ENCODE results near the gene SLC44A1. TPM values are rescaled to one million over a fixed set of nuclear protein-coding genes. Genes with fewer than 3 reads are reported as not detected.

Gene SLC44A1
- polyA plus RNA-seq, 3 donors: 6.9 to 52.1 (median 46.5) TPM

GRCh38 chr9:105345626-105346025 lies 101.2 kb downstream of the SLC44A1 start:
- no CpG with 5 or more reads among the region's 1 CpG for WGBS (ENCODE audit: insufficient coverage)

GRCh38 chr9:105346273-105346672 lies 101.8 kb downstream of the SLC44A1 start:
- DNase-seq: no peak
- Histone ChIP-seq H3K4me3 (replicated peaks in 1 of 3; ENCODE audit: low read depth in 2 of 3, low read length in 3 of 3) (no peak overlapping the region), H3K4me2 (replicated peaks; ENCODE audit: extremely low read depth, low read length, poor library complexity, severe bottlenecking) (no peak overlapping the region), H3K27me3 (ENCODE audit: control insufficient read depth in 2 of 2, insufficient read depth in 2 of 2, low read length in 2 of 2) (no peaks in the 10 kb centered on the region), H4K20me1 (ENCODE audit: insufficient read depth, low read length) (no peaks in the 10 kb centered on the region), H3K36me3 (replicated peaks in 1 of 2; ENCODE audit: control insufficient read depth in 1 of 2, insufficient read depth in 2 of 2, low read length in 2 of 2) (peaks cover 12 to 37% of the 10 kb centered on the region in 2 donors), H2AFZ (ENCODE audit: insufficient read depth, low read depth, low read length, poor library complexity, severe bottlenecking) (no peak overlapping the region), H3K9me3 (replicated peaks in 1 of 2; ENCODE audit: control insufficient read depth in 1 of 2, insufficient read depth in 1 of 2, low read length in 2 of 2) (no peaks in the 10 kb centered on the region), H3K79me2 (ENCODE audit: insufficient read depth, low read length) (no peaks in the 10 kb centered on the region), H3K4me1 (ENCODE audit: control insufficient read depth in 1 of 2, insufficient read depth in 2 of 2, low read length in 2 of 2) (no peaks in the 10 kb centered on the region), H3K27ac (ENCODE audit: low read depth in 1 of 2, low read length in 2 of 2) (no peak overlapping the region), H3K9ac (ENCODE audit: insufficient read depth, low read length, poor library complexity, severe bottlenecking) (no peak overlapping the region)
- no peaks in the 10 kb centered on the region for H3K27me3 Mint-ChIP-seq (ENCODE audit: low read depth in 3 of 3)
- no peaks in the 10 kb centered on the region for H3K9me3 Mint-ChIP-seq
- no peak overlapping the region for H3K4me3 Mint-ChIP-seq
- intact Hi-C loops (cut with micrococcal nuclease): no loop called here
- peaks cover 23 to 31% of the 10 kb centered on the region in 2 donors for H3K36me3 Mint-ChIP-seq
- no peak for TF ChIP-seq CTCF (IDR thresholded peaks at IDR 0.05)
- WGBS (ENCODE audit: insufficient coverage): 83% methylated on average over 2 of the region's 2 CpGs
- H3K27ac Mint-ChIP-seq: no peak overlapping the region
- peaks cover 9% of the 10 kb centered on the region for H3K4me1 Mint-ChIP-seq

More at GRCh38 chr9:105345626-105346025, 101.2 kb downstream of the SLC44A1 start:
- no peak overlapping the region for H3K4me2 ChIP-seq (replicated peaks; ENCODE audit: extremely low read depth, low read length, poor library complexity, severe bottlenecking)
- H3K36me3 Mint-ChIP-seq: peaks cover 21 to 26% of the 10 kb centered on the region in 2 donors
- H3K27me3 Mint-ChIP-seq (ENCODE audit: low read depth in 3 of 3): no peaks in the 10 kb centered on the region
- H3K36me3 ChIP-seq (replicated peaks in 1 of 2; ENCODE audit: control insufficient read depth in 1 of 2, insufficient read depth in 2 of 2, low read length in 2 of 2): peaks cover 12 to 30% of the 10 kb centered on the region in 2 donors
- H3K4me1 Mint-ChIP-seq: peaks cover 9% of the 10 kb centered on the region
- no peaks in the 10 kb centered on the region for H3K9me3 ChIP-seq (replicated peaks in 1 of 2; ENCODE audit: control insufficient read depth in 1 of 2, insufficient read depth in 1 of 2, low read length in 2 of 2)
- no peaks in the 10 kb centered on the region for H4K20me1 ChIP-seq (ENCODE audit: insufficient read depth, low read length)
- no peak overlapping the region for H3K9ac ChIP-seq (ENCODE audit: insufficient read depth, low read length, poor library complexity, severe bottlenecking)
- no peaks in the 10 kb centered on the region for H3K4me1 ChIP-seq (ENCODE audit: control insufficient read depth in 1 of 2, insufficient read depth in 2 of 2, low read length in 2 of 2)
- intact Hi-C loops (cut with micrococcal nuclease): no loop called here
- H3K79me2 ChIP-seq (ENCODE audit: insufficient read depth, low read length): no peaks in the 10 kb centered on the region
- H2AFZ ChIP-seq (ENCODE audit: insufficient read depth, low read depth, low read length, poor library complexity, severe bottlenecking): no peak overlapping the region
- no peak overlapping the region for H3K4me3 Mint-ChIP-seq
- TF ChIP-seq CTCF (IDR thresholded peaks at IDR 0.05): no peak
- H3K9me3 Mint-ChIP-seq: no peaks in the 10 kb centered on the region
- no peak overlapping the region for H3K27ac Mint-ChIP-seq
- no peak for DNase-seq
- H3K27ac ChIP-seq (ENCODE audit: low read depth in 1 of 2, low read length in 2 of 2): no peak overlapping the region
- H3K4me3 ChIP-seq (replicated peaks in 1 of 3; ENCODE audit: low read depth in 2 of 3, low read length in 3 of 3): no peak overlapping the region
- no peaks in the 10 kb centered on the region for H3K27me3 ChIP-seq (ENCODE audit: control insufficient read depth in 2 of 2, insufficient read depth in 2 of 2, low read length in 2 of 2)
